H7 (cell line): Measurements from ENCODE around the gene PLA2G2C. TPM values are rescaled to one million over a fixed set of nuclear protein-coding genes. Genes with fewer than 3 reads are reported as not detected.

Experiments
- DNase-seq: peaks from one replicate; pipeline ENCODE4 v3.0.0; 2012
- H3K27me3 ChIP-seq: 2 replicates; pipeline ENCODE4 v1.6.0; 2011; ENCODE audit warnings: mild to moderate bottlenecking, low read length; ENCODE audit not compliant: control insufficient read depth, insufficient read depth
- H3K36me3 ChIP-seq: replicated peaks from 2 replicates; pipeline ENCODE4 v1.5.1; 2011; ENCODE audit warnings: low read length; ENCODE audit not compliant: control insufficient read depth, insufficient read depth
- H3K4me3 ChIP-seq: 2 replicates; pipeline ENCODE4 v1.5.1; 2011; ENCODE audit warnings: low read depth, mild to moderate bottlenecking, control low read depth, low read length, moderate library complexity; ENCODE audit not compliant: insufficient read depth
- total RNA-seq: library from RNA; depleted of rRNA; stranded (reverse); fragments of >200 nt; shearing (Covaris generic); gene quantifications from 2 replicates; pipeline ENCODE4 v1.2.3, GENCODE V29; 2014

PLA2G2C gene
- total RNA-seq, 1 experiment from 2014 or later = not detected

DNA sequence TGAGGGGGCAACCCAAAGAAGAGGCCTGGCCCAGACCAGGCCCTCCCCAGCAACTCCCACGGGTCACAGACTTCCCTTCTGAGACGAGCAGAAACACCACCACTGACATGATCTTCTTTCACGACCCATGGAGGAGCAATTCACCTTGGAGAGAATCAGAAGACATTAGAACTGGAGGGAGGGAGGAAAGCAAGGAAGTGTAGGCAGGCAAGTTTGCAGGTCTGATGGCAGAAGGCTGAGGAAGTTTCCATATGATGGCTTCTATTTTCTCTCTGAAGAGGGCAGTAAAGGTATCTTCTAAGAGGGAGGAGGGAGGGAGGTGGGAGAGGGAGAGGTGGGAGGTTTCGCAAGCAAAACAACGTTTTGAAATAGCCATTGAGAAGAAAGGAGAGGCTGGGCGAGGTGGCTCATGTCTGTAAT, 1.8 kb downstream of the PLA2G2C start:
- DNase-seq = no peak
- H3K4me3 ChIP-seq = no peak overlapping the region
- H3K27me3 ChIP-seq = peaks cover 28% of the 10 kb centered on the region
- H3K36me3 ChIP-seq = no peaks in the 10 kb centered on the region

GRCh38 chr1:20183616-20184271, 2.6 kb downstream of the PLA2G2C start:
- DNase-seq = no peak
- Histone ChIP-seq H3K27me3 (peaks cover 24% of the 10 kb centered on the region), H3K4me3 (no peak overlapping the region), H3K36me3 (no peaks in the 10 kb centered on the region)

DNA sequence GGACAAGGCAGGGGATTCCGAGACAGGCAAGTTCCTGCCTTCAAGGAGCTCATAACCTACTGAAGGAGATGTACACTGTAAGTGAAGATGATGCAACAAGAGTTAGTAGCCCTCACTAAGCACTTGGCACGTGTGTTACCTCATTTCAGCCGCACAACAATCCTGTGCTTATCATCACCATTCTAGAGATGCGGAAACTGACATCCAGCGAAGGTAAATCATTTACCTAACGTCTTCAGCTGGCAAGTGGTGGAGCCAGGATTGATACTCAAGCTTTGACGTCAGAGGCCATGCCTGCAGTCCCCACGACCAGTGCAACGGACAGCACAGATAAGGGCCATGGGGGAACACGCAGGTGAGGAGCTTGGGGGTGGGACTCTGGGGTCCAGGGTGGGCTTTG, 3.3 kb downstream of the PLA2G2C start:
- no peak for DNase-seq
- H3K27me3 ChIP-seq = peaks cover 24% of the 10 kb centered on the region
- H3K36me3 ChIP-seq = no peaks in the 10 kb centered on the region
- no peak overlapping the region for H3K4me3 ChIP-seq

DNA sequence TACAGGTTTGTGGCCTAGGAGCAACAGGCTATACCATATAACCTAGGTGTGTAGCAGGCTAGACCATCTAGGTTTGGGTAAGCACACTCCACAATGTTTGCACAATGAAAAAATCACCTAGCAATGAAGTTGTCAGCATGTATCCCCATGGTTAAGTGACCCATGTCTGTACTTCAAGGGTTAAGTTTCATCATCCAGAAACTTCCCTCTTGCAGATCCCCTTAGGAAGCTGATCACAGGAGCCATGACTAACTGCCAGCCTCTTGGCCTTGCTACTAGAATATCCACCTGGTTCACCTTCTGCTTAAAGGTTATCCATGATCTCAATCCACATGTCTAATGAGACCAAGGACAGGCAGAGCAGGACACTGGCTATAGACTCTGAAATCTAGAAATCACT, 3.9 kb downstream of the PLA2G2C start:
- Histone ChIP-seq H3K4me3 (no peak overlapping the region), H3K27me3 (peaks cover 24% of the 10 kb centered on the region)
- no peak for DNase-seq

GRCh38 chr1:20180844-20181207, 5.5 kb downstream of the PLA2G2C start:
- Histone ChIP-seq H3K4me3 (no peak overlapping the region), H3K36me3 (no peaks in the 10 kb centered on the region), H3K27me3 (peaks cover 15% of the 10 kb centered on the region)
- no peak for DNase-seq

More for the DNA sequence above, 3.9 kb downstream of the PLA2G2C start:
- no peaks in the 10 kb centered on the region for H3K36me3 ChIP-seq

DNA sequence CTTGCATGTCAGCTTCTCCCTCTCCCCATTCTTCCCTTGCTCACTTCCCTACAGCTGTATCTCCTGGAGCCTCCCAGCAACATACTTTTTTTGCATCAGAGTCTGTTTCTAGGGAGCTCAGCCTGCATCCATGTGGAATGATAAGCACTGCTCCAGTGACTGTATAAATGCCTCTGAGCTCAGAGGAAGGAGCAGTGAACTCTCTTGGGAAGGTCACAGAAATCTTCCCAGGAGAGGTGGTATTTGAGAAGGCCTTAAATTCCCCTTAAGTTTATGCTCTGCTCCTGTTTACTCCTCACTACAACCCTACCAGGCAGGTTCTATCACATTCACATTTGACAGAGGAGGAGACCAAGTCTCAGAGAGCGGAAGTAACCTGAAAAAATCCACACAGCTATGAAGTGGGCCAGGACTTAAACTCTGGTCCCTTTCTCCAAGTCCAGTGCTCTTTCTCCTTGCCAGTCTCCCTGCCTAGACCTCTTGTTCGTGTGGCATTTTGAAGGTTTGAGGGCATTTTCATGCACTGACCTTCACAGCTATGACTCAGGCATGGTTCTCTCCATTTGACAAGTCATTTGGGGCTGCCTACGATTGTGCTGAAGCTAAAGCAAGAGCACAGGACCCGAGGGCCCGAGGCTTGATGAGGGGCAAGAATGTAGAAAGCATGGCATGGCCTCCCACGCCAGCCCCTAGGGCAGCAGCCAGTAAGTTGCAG, 6.0 kb downstream of the PLA2G2C start:
- H3K27me3 ChIP-seq = peaks cover 10% of the 10 kb centered on the region
- H3K36me3 ChIP-seq = no peaks in the 10 kb centered on the region
- no peak overlapping the region for H3K4me3 ChIP-seq
- no peak for DNase-seq

DNA sequence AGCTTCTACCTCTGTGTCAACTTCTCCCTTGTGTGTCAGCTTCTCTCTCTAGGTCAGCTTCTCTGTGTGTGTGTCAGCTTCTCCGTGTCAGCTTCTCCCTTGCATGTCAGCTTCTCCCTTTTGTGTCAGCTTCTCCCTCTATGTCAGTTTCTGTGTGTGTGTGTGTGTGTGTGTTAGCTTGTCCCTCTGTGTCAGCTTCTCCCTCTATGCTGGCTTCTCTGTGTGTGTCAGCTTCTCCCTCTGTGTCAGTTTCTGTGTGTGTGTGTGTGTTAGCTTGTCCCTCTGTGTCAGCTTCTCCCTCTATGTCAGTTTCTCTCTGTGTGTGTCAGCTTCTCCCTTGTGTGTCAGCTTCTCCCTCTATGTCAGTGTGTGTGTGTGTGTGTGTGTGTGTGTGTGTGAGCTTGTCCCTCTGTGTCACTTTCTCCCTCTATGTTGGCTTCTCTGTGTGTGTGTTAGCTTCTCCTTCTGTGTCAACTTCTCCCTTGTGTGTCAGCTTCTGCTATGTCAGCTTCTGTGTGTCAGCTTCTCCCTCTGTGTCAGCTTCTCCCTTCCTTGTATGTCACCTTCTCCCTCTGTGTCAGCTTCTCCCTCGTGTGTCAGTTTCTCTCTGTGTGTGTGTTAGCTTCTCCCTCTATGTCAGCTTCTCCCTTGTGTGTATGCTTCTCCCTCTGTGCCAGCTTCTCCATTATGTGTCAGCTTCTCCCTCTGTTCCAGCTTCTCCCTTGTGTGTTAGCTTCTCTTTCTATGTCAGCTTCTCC, 6.8 kb downstream of the PLA2G2C start:
- Histone ChIP-seq H3K27me3 (peaks cover 5% of the 10 kb centered on the region), H3K36me3 (no peaks in the 10 kb centered on the region), H3K4me3 (no peak overlapping the region)
- no peak for DNase-seq

- Histone ChIP-seq H3K36me3 (no peaks in the 10 kb centered on the region), H3K4me3 (no peak overlapping the region), H3K27me3 (peaks cover 5% of the 10 kb centered on the region)
- DNase-seq = no peak
These were observed 7.5 kb downstream of the PLA2G2C start for GRCh38 chr1:20178634-20179370.

DNA sequence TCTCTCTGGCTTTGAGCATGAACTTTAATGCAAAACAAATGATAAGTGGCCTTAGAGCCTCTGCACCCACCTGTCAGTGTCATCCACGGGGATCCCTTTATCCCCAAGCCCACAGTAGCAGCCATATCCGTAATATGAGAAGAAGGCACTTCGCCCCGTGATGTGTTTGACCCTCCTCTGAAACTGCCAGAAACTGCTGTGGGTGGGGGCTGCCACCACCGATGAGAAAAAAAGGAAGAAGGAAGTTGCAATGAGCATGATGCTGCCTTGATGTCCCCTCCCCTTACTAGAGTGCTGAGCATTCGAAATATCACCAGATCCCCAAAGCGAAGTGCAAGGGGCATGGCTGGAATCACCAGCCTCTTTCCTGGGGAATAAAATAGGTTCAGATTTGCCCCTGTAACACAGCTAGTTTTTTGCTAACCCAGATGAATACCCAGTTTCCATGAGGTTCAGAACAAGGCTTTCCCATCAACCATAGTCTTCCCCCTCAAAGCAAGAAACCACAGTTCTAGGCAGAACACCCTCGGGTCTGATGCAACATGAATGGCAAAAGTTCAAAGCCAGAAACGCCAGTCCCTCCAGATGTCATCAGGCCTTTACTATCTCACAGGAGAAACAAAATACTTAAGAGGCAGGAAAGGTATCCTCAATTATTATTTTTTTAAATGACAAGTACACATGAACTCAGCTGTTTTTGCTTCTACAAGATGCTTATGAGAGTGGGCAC, 11.2 kb downstream of the PLA2G2C start:
- Histone ChIP-seq H3K36me3 (no peaks in the 10 kb centered on the region), H3K4me3 (no peak overlapping the region), H3K27me3 (no peaks in the 10 kb centered on the region; the same call in 1 of the 2 replicates)
- DNase-seq = no peak

DNA sequence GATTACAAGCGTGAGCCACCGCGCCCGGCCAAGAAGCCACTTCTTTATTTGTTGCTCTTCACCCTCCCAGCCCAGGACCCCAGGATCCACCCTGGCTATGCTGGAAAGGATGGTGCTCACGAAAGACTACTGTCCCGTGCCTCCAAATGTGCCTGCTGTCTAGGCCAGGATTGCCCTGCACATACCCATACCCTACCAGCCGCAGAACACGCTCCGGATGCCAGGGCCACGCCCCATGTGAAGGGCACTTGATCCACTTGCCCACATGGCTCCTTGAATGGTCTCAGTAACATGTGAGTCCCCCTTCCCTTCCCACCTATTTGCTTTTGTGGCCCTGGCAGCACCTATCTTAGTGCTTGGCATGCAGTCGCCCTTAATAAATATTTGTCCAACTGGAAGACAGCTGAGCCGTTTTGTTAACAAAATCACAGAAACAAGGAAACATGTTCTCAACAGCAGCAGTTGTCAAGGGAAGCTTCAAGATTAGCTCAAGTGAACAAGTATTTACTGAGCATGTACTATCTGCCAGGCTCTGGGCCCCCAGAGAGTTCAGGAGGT, 14.2 kb downstream of the PLA2G2C start:
- no peak for DNase-seq
- Histone ChIP-seq H3K36me3 (no peaks in the 10 kb centered on the region), H3K4me3 (no peak overlapping the region), H3K27me3 (no peaks in the 10 kb centered on the region; the same call in 1 of the 2 replicates)

DNA sequence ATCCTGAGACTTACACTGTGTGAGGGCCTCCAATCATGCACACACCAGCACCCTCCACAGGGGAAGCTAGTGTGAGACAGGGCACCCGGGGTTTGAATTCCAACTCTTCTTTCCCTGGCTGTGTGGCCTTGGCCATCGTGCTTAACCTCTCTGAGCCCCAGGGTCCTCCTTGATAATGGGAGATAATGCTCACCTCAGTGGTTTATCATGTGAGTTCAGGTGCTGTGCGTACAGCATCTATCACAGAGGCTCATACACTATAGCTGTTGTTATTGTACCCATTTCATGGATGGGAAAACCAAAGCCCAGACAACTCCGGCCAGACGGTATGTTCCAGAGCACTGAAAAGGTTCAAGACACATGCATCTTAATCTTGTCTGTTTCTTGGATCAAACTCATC, 16.4 kb downstream of the PLA2G2C start:
- no peak for DNase-seq

DNA sequence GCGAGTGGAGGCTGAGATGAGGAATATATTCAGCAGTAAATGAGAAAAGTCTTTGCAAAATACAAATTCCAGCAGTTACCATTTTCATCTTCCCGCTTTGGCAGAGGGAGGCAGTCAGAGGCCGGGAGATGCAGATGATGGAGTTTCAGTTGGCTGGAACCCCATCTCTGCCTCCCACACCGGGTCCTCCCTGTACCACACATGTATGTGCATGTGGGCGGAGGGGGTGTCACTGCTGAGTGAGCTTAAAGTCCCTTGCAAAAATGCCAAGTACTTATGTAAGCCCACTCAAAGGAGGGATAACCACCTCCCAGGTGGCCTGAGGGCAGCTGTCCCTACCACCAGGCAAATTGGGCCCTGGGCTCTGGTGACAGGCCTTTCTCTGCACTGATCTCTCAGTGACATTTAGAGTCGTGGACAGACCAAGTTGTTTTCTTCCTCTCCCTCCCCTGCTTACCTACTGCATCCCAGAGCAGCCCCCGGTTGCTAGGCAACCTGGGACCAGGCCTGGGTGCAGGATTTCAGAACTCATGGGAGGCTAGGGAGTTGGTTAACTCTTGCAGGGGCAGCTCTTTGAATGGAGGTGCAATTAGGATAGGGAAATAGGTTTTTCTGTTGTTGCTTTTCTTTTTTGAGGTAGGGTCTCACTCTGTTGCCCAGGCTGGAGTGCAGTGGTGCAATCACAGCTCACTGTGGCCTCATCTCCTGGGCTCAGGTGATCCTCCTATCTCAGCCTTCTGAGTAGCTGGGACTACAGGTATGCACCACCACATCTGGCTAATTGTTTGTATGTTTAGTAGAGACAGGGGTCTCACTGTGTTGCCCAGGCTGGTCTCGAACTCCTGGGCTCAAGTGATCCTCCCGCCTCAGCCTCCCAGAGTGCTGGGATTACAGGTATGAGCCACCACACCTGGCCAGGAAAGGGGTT, 17.5 kb downstream of the PLA2G2C start:
- Histone ChIP-seq H3K4me3 (no peak overlapping the region), H3K27me3 (no peaks in the 10 kb centered on the region), H3K36me3 (no peaks in the 10 kb centered on the region)
- no peak for DNase-seq

More for the DNA sequence above, 16.4 kb downstream of the PLA2G2C start:
- H3K27me3 ChIP-seq = no peaks in the 10 kb centered on the region
- no peak overlapping the region for H3K4me3 ChIP-seq
- no peaks in the 10 kb centered on the region for H3K36me3 ChIP-seq

DNA sequence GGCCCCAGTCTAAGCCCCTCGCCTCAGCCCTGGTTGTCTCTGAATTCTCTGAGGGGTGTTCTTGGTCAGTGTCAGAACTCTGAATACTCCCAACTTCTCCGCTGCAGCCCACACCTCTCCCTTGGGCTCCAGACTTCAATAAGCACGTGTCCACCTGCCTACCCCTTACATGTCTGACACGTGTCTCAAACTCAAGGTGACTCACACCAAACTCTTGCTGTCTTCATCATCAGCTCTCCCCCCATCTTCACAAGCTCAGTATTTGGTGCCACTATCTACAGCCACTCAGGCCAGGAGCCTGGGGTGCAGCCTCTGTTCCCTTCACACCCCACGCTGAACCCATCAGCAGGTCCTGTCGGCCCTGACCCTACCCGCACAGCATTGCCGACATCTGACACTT, 19.2 kb downstream of the PLA2G2C start:
- DNase-seq = no peak

More for the DNA sequence above, 19.2 kb downstream of the PLA2G2C start:
- no peaks in the 10 kb centered on the region for H3K27me3 ChIP-seq
- no peaks in the 10 kb centered on the region for H3K36me3 ChIP-seq
- no peak overlapping the region for H3K4me3 ChIP-seq
